ENCODE results near the gene USP16.

GRCh38 chr21:29030909-29031308, 6.4 kb downstream of the USP16 start:
- TF ChIP-seq CTCF (IDR thresholded peaks at IDR 0.05) (no peak), POLR2A (IDR thresholded peaks at IDR 0.05) (no peak)

Measured in adrenal gland (tissue), 5 donors.